DOHH2 (cell line): Measurements from ENCODE around the gene JDP2.

Source experiments
- H3F3A ChIP-seq: fragments of 200-600 bp; sonication (generic), shearing (Covaris generic); 2 replicates; pipeline ENCODE4 v1.6.0; 2016; ENCODE audit warnings: antibody characterized with exemption, mild to moderate bottlenecking; ENCODE audit not compliant: control insufficient read depth, insufficient read depth
- H3K27ac ChIP-seq: fragments of 200-600 bp; sonication (generic); 2 replicates; pipeline ENCODE4 v1.5.1; 2014; ENCODE audit warnings: low read depth, mild to moderate bottlenecking, low read length, moderate library complexity
- H3K27me3 ChIP-seq: fragments of 200-600 bp; sonication (generic); 2 replicates; pipeline ENCODE4 v1.6.1; 2014; ENCODE audit warnings: mild to moderate bottlenecking, low read length, mixed read lengths; ENCODE audit not compliant: control insufficient read depth
- H3K36me3 ChIP-seq: fragments of 200-600 bp; sonication (generic); 2 replicates; pipeline ENCODE4 v1.6.1; 2014; ENCODE audit warnings: mild to moderate bottlenecking, low read length, moderate library complexity, mixed read lengths; ENCODE audit not compliant: control insufficient read depth
- H3K4me1 ChIP-seq: fragments of 200-600 bp; sonication (generic); 2 replicates; pipeline ENCODE4 v1.6.1; 2014; ENCODE audit warnings: mild to moderate bottlenecking, low read length, mixed read lengths; ENCODE audit not compliant: control insufficient read depth
- H3K4me2 ChIP-seq: fragments of 200-600 bp; sonication (generic); 2 replicates; pipeline ENCODE4 v1.6.0; 2014; ENCODE audit warnings: mild to moderate bottlenecking, low read length, moderate library complexity
- H3K4me3 ChIP-seq: fragments of 200-600 bp; sonication (generic); 2 replicates; pipeline ENCODE4 v1.5.1; 2014; ENCODE audit warnings: mild to moderate bottlenecking, low read length, mixed read lengths
- H3K79me2 ChIP-seq: fragments of 200-600 bp; sonication (generic); 2 replicates; pipeline ENCODE4 v1.6.1; 2014; ENCODE audit warnings: mild to moderate bottlenecking, low read length, mixed read lengths; ENCODE audit not compliant: control insufficient read depth
- H3K9me2 ChIP-seq: fragments of 200-600 bp; sonication (generic); replicated peaks from 2 replicates; pipeline ENCODE4 v1.6.1; 2014; ENCODE audit warnings: mild to moderate bottlenecking, low read length, mixed read lengths; ENCODE audit not compliant: control insufficient read depth
- H3K9me3 ChIP-seq: fragments of 200-600 bp; sonication (generic); 2 replicates; pipeline ENCODE4 v1.6.1; 2014; ENCODE audit warnings: antibody characterized with exemption, low read length, mixed read lengths; ENCODE audit not compliant: control insufficient read depth, insufficient read depth
- H4K20me1 ChIP-seq: fragments of 200-600 bp; sonication (generic); 2 replicates; pipeline ENCODE4 v1.6.0; 2014; ENCODE audit warnings: low read depth, mild to moderate bottlenecking, antibody characterized with exemption, low read length, moderate library complexity; ENCODE audit not compliant: control insufficient read depth, insufficient read depth
- CTCF ChIP-seq: fragments of 200-600 bp; sonication (generic); IDR thresholded peaks from one replicate; pipeline ENCODE4 v1.5.1; 2014; ENCODE audit warnings: antibody characterized with exemption, mild to moderate bottlenecking, low read depth, low read length; ENCODE audit not compliant: poor library complexity, severe bottlenecking
- EZH2phosphoT487 ChIP-seq: fragments of 200-600 bp; sonication (generic); IDR thresholded peaks from 2 replicates; pipeline ENCODE4 v1.6.1; 2017; ENCODE audit warnings: borderline replicate concordance, mild to moderate bottlenecking, antibody characterized with exemption, low read length, moderate library complexity, mixed read lengths

Gene JDP2

GRCh38 chr14:75452324-75452723 lies 24.5 kb downstream of the JDP2 start:
- Histone ChIP-seq H3K27ac (no peak overlapping the region), H4K20me1 (no peaks in the 10 kb centered on the region), H3F3A (no peaks in the 10 kb centered on the region), H3K36me3 (no peaks in the 10 kb centered on the region), H3K9me3 (no peaks in the 10 kb centered on the region), H3K4me3 (no peak overlapping the region), H3K79me2 (no peaks in the 10 kb centered on the region), H3K4me1 (peaks cover 9% of the 10 kb centered on the region), H3K9me2 (no peaks in the 10 kb centered on the region), H3K27me3 (no peaks in the 10 kb centered on the region), H3K4me2 (no peak overlapping the region)
- TF ChIP-seq EZH2phosphoT487, result no peak
- no peak for TF ChIP-seq CTCF

- TF ChIP-seq EZH2phosphoT487 (no peak), CTCF (no peak)
- H4K20me1 ChIP-seq, result no peaks in the 10 kb centered on the region
- no peak overlapping the region for H3K4me2 ChIP-seq
- no peak overlapping the region for H3K4me3 ChIP-seq
- H3F3A ChIP-seq, result no peaks in the 10 kb centered on the region
- peaks cover 9% of the 10 kb centered on the region for H3K4me1 ChIP-seq
- no peaks in the 10 kb centered on the region for H3K9me2 ChIP-seq
- H3K36me3 ChIP-seq, result no peaks in the 10 kb centered on the region
- H3K27ac ChIP-seq, result no peak overlapping the region
- no peaks in the 10 kb centered on the region for H3K27me3 ChIP-seq
- H3K9me3 ChIP-seq, result no peaks in the 10 kb centered on the region
- H3K79me2 ChIP-seq, result no peaks in the 10 kb centered on the region
Observed at GRCh38 chr14:75452900-75453816, 25.3 kb downstream of the JDP2 start.

- Histone ChIP-seq H3K9me3 (no peaks in the 10 kb centered on the region), H3F3A (no peaks in the 10 kb centered on the region), H3K4me2 (no peak overlapping the region), H3K4me3 (no peak overlapping the region), H3K27ac (no peak overlapping the region), H3K27me3 (no peaks in the 10 kb centered on the region), H3K36me3 (no peaks in the 10 kb centered on the region), H3K9me2 (no peaks in the 10 kb centered on the region), H4K20me1 (no peaks in the 10 kb centered on the region), H3K4me1 (peaks cover 9% of the 10 kb centered on the region), H3K79me2 (no peaks in the 10 kb centered on the region)
- TF ChIP-seq EZH2phosphoT487 (no peak), CTCF (peak; percentile 75)
Observed at GRCh38 chr14:75453817-75454434, 26.1 kb downstream of the JDP2 start.
